CD8-positive, alpha-beta memory T cell (primary cell): ENCODE results near the gene SNCAIP. TPM values are rescaled to one million over a fixed set of nuclear protein-coding genes. Genes with fewer than 3 reads are reported as not detected.

Source experiments
- CTCF ChIA-PET: fragments of 350-600 bp; sonication (Branson Sonifier 250); formaldehyde crosslinking; loops from one replicate; lab custom pipeline; 2021; ENCODE audit warnings: antibody characterized with exemption; lab: Charles Lee
- POLR2A ChIA-PET: fragments of 350-600 bp; sonication (Branson Sonifier 250); formaldehyde crosslinking; loops from one replicate; lab custom pipeline; 2021; ENCODE audit warnings: antibody characterized with exemption; lab: Charles Lee
- DNase-seq, 5 donors: peaks; one replicate each; pipeline versions ENCODE4 v3.0.0 to v3.0.0-alpha.2; 2020 to 2022; ENCODE audit warnings: mixed read lengths in 1 of 5
- H3K27ac ChIP-seq: one replicate; pipeline ENCODE4 v1.7.0; 2013; ENCODE audit warnings: low read depth, mild to moderate bottlenecking, low read length, moderate library complexity
- H3K27me3 ChIP-seq: 2 replicates; pipeline ENCODE4 v1.7.0; 2013; ENCODE audit warnings: low read length, mild to moderate bottlenecking; ENCODE audit not compliant: insufficient read depth, poor library complexity, severe bottlenecking
- H3K36me3 ChIP-seq: 2 replicates; pipeline ENCODE4 v1.7.0; 2013; ENCODE audit warnings: mild to moderate bottlenecking, low read length, moderate library complexity; ENCODE audit not compliant: insufficient read depth
- H3K4me1 ChIP-seq: 2 replicates; pipeline ENCODE4 v1.7.0; 2013; ENCODE audit warnings: mild to moderate bottlenecking, low read length, moderate library complexity; ENCODE audit not compliant: insufficient read depth
- H3K4me3 ChIP-seq: 2 replicates; pipeline ENCODE4 v1.7.0; 2013; ENCODE audit warnings: mild to moderate bottlenecking, low read length
- H3K9me3 ChIP-seq: 2 replicates; pipeline ENCODE4 v1.7.0; 2013; ENCODE audit warnings: mild to moderate bottlenecking, low read length
- H3K27ac Mint-ChIP-seq, 8 donors: one replicate each; pipeline ENCODE4 v1.8.0; 2020 to 2021; ENCODE audit warnings: mixed read lengths in 8 of 8, mild to moderate bottlenecking in 6 of 8, inconsistent platforms in 3 of 8, moderate library complexity in 3 of 8
- H3K27me3 Mint-ChIP-seq, 2 donors: one replicate each; pipeline ENCODE4 v1.8.0; 2020 to 2021; ENCODE audit warnings: mixed read lengths in 2 of 2, mild to moderate bottlenecking in 1 of 2, moderate library complexity in 1 of 2
- H3K36me3 Mint-ChIP-seq, 3 donors: one replicate each; pipeline ENCODE4 v1.8.0; 2020 to 2021; ENCODE audit warnings: mixed read lengths in 3 of 3, inconsistent platforms in 1 of 3, mild to moderate bottlenecking in 1 of 3
- H3K4me1 Mint-ChIP-seq, 3 donors: one replicate each; pipeline ENCODE4 v1.8.0; 2020 to 2021; ENCODE audit warnings: mixed read lengths in 3 of 3, inconsistent platforms in 1 of 3, mild to moderate bottlenecking in 1 of 3
- H3K4me3 Mint-ChIP-seq, 7 donors: one replicate each; pipeline ENCODE4 v1.8.0; 2020 to 2021; ENCODE audit warnings: mixed read lengths in 7 of 7, mild to moderate bottlenecking in 6 of 7, moderate library complexity in 4 of 7, inconsistent platforms in 2 of 7
- H3K9me3 Mint-ChIP-seq, 5 donors: one replicate each; pipeline ENCODE4 v1.8.0; 2020 to 2022; ENCODE audit warnings: mixed read lengths in 5 of 5, mild to moderate bottlenecking in 3 of 5, moderate library complexity in 2 of 5, inconsistent platforms in 1 of 5
- polyA plus RNA-seq: library from polyadenylated mRNA; unstranded; fragments of 300-500 nt; fragmentation: Illumina TruSeq; gene quantifications from one replicate; pipeline ENCODE4 v1.2.3, GENCODE V29; 2021
- total RNA-seq, 2 experiments: library from RNA; stranded (reverse); gene quantifications; one replicate each; pipeline ENCODE4 v1.2.3, GENCODE V29; 2021

SNCAIP gene
- total and polyA plus RNA-seq, 3 experiments from 2014 or later, result not detected

GRCh38 chr5:122394284-122394930 lies 82.4 kb downstream of the SNCAIP start:
- Histone ChIP-seq H3K27me3 (no peaks in the 10 kb centered on the region), H3K36me3 (no peaks in the 10 kb centered on the region), H3K27ac (no peak overlapping the region), H3K4me1 (no peaks in the 10 kb centered on the region), H3K4me3 (no peak overlapping the region), H3K9me3 (no peaks in the 10 kb centered on the region)
- H3K27ac Mint-ChIP-seq, result no peak overlapping the region
- H3K4me3 Mint-ChIP-seq, result no peak overlapping the region
- ChIA-PET POLR2A (no interaction called here), CTCF (no interaction called here)
- H3K27me3 Mint-ChIP-seq, result peaks cover 0 to 3% of the 10 kb centered on the region in 2 donors
- H3K4me1 Mint-ChIP-seq, result no peaks in the 10 kb centered on the region
- no peaks in the 10 kb centered on the region for H3K36me3 Mint-ChIP-seq
- no peaks in the 10 kb centered on the region for H3K9me3 Mint-ChIP-seq
- no peak for DNase-seq

GRCh38 chr5:122398016-122398415 lies 86.0 kb downstream of the SNCAIP start:
- ChIA-PET CTCF (no interaction called here), POLR2A (no interaction called here)
- no peaks in the 10 kb centered on the region for H3K9me3 ChIP-seq
- no peak overlapping the region for H3K27ac Mint-ChIP-seq
- H3K27ac ChIP-seq, result no peak overlapping the region
- H3K27me3 ChIP-seq, result no peaks in the 10 kb centered on the region
- no peaks in the 10 kb centered on the region for H3K9me3 Mint-ChIP-seq
- no peaks in the 10 kb centered on the region for H3K27me3 Mint-ChIP-seq
- H3K4me1 Mint-ChIP-seq, result no peaks in the 10 kb centered on the region
- no peak overlapping the region for H3K4me3 Mint-ChIP-seq
- H3K36me3 ChIP-seq, result no peaks in the 10 kb centered on the region
- DNase-seq, result no peak
- no peaks in the 10 kb centered on the region for H3K36me3 Mint-ChIP-seq
- H3K4me3 ChIP-seq, result no peak overlapping the region
- H3K4me1 ChIP-seq, result no peaks in the 10 kb centered on the region

- Mint-ChIP-seq H3K4me1 (no peaks in the 10 kb centered on the region), H3K27me3 (no peaks in the 10 kb centered on the region), H3K4me3 (no peak overlapping the region), H3K36me3 (no peaks in the 10 kb centered on the region), H3K27ac (no peak overlapping the region), H3K9me3 (no peaks in the 10 kb centered on the region)
- no peaks in the 10 kb centered on the region for H3K36me3 ChIP-seq
- H3K9me3 ChIP-seq, result no peaks in the 10 kb centered on the region
- POLR2A ChIA-PET, result no interaction called here
- H3K4me1 ChIP-seq, result no peaks in the 10 kb centered on the region
- no peak overlapping the region for H3K4me3 ChIP-seq
- H3K27me3 ChIP-seq, result no peaks in the 10 kb centered on the region
- no peak for DNase-seq
- no peak overlapping the region for H3K27ac ChIP-seq
- CTCF ChIA-PET, result no interaction called here
Observed at GRCh38 chr5:122400341-122400740, 88.3 kb downstream of the SNCAIP start.

DNA sequence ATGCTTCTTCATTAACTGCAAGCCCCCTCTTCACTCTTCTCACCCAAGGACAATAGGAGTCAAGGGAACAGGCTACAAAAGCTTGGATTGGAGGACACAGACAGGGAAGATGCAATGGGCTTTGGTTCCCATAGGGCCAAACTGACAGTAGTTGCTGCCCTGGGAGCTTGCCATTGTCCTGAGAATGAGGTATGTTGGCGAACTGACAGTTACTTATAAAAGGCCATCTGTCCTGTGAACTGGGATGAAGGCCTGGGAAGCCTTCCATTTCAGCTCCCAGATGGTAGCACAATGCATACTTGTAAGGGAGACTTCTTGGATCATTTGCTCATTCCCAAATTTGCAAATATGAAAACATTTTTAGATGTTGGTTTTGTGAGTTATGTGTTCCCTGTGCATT lies 88.9 kb downstream of the SNCAIP start:
- Mint-ChIP-seq H3K27me3 (no peaks in the 10 kb centered on the region), H3K9me3 (no peaks in the 10 kb centered on the region), H3K36me3 (no peaks in the 10 kb centered on the region), H3K4me3 (no peak overlapping the region), H3K27ac (no peak overlapping the region), H3K4me1 (no peaks in the 10 kb centered on the region)
- no peaks in the 10 kb centered on the region for H3K4me1 ChIP-seq
- CTCF ChIA-PET, result no interaction called here
- H3K36me3 ChIP-seq, result no peaks in the 10 kb centered on the region
- no peaks in the 10 kb centered on the region for H3K9me3 ChIP-seq
- H3K27ac ChIP-seq, result no peak overlapping the region
- no peak overlapping the region for H3K4me3 ChIP-seq
- no peaks in the 10 kb centered on the region for H3K27me3 ChIP-seq
- DNase-seq, result no peak
- POLR2A ChIA-PET, result no interaction called here

- no peaks in the 10 kb centered on the region for H3K9me3 Mint-ChIP-seq
- POLR2A ChIA-PET, result no interaction called here
- no peaks in the 10 kb centered on the region for H3K36me3 Mint-ChIP-seq
- H3K27ac ChIP-seq, result no peak overlapping the region
- H3K36me3 ChIP-seq, result no peaks in the 10 kb centered on the region
- no peak overlapping the region for H3K4me3 Mint-ChIP-seq
- CTCF ChIA-PET, result no interaction called here
- H3K27me3 ChIP-seq, result no peaks in the 10 kb centered on the region
- no peak for DNase-seq
- no peak overlapping the region for H3K4me3 ChIP-seq
- H3K4me1 ChIP-seq, result no peaks in the 10 kb centered on the region
- H3K27ac Mint-ChIP-seq, result no peak overlapping the region
- H3K27me3 Mint-ChIP-seq, result peaks cover 0 to 3% of the 10 kb centered on the region in 2 donors
- H3K9me3 ChIP-seq, result no peaks in the 10 kb centered on the region
- H3K4me1 Mint-ChIP-seq, result no peaks in the 10 kb centered on the region
Observed at GRCh38 chr5:122401976-122402725, 90.1 kb downstream of the SNCAIP start.

- POLR2A ChIA-PET, result no interaction called here
- peaks cover 0 to 3% of the 10 kb centered on the region in 2 donors for H3K27me3 Mint-ChIP-seq
- H3K27ac ChIP-seq, result no peak overlapping the region
Observed at GRCh38 chr5:122402955-122403685, 91.1 kb downstream of the SNCAIP start.

GRCh38 chr5:122404018-122404417 lies 92.0 kb downstream of the SNCAIP start:
- Histone ChIP-seq H3K27ac (no peak overlapping the region), H3K36me3 (no peaks in the 10 kb centered on the region), H3K4me3 (no peak overlapping the region), H3K4me1 (no peaks in the 10 kb centered on the region), H3K9me3 (no peaks in the 10 kb centered on the region), H3K27me3 (no peaks in the 10 kb centered on the region)
- peaks cover 0 to 3% of the 10 kb centered on the region in 2 donors for H3K27me3 Mint-ChIP-seq
- H3K4me1 Mint-ChIP-seq, result no peaks in the 10 kb centered on the region
- DNase-seq, result no peak
- H3K27ac Mint-ChIP-seq, result no peak overlapping the region
- H3K4me3 Mint-ChIP-seq, result no peak overlapping the region
- H3K36me3 Mint-ChIP-seq, result no peaks in the 10 kb centered on the region
- no peaks in the 10 kb centered on the region for H3K9me3 Mint-ChIP-seq
- POLR2A ChIA-PET, result no interaction called here
- CTCF ChIA-PET, result no interaction called here

More at GRCh38 chr5:122402955-122403685, 91.1 kb downstream of the SNCAIP start:
- DNase-seq, result no peak
- Mint-ChIP-seq H3K4me1 (no peaks in the 10 kb centered on the region), H3K27ac (no peak overlapping the region), H3K4me3 (no peak overlapping the region), H3K9me3 (no peaks in the 10 kb centered on the region), H3K36me3 (no peaks in the 10 kb centered on the region)
- CTCF ChIA-PET, result no interaction called here
- Histone ChIP-seq H3K9me3 (no peaks in the 10 kb centered on the region), H3K27me3 (no peaks in the 10 kb centered on the region), H3K4me1 (no peaks in the 10 kb centered on the region), H3K36me3 (no peaks in the 10 kb centered on the region), H3K4me3 (no peak overlapping the region)

DNA sequence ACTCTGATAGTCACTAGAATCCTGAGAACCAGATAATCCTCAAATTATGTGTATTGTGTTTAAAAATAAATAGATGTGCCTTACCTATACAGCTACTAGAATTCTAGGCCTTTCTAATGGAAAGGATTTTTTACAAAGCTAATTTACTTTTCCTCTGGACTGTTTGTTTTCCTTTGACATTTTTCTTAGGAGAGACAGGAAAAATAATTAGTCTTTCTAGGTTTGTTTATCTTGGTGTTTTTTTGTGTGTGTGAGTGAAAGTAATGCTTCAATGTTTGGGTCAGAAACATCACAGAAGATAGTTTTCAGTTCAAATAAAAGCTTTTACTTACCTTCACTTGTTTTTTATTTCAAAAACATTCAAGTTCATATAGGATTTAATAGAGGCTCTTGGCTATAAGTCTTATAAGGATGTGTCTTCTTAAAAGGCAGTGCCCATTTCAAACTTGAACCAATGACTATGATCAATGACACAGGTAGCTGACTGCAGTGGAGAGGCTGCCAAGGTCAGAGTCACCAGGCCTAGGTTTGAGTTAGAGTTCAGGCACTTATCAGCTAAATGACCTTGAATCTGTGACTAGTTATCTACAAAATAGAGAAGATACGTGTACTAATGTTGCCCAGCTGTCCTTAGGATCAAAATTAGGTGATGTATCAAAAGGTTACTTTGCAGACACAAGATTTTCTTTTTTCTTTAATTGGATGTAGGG lies 92.8 kb downstream of the SNCAIP start:
- Mint-ChIP-seq H3K4me3 (no peak overlapping the region), H3K36me3 (no peaks in the 10 kb centered on the region), H3K27ac (no peak overlapping the region), H3K27me3 (peaks cover 0 to 3% of the 10 kb centered on the region in 2 donors), H3K9me3 (no peaks in the 10 kb centered on the region), H3K4me1 (no peaks in the 10 kb centered on the region)
- Histone ChIP-seq H3K4me3 (no peak overlapping the region), H3K27ac (no peak overlapping the region), H3K4me1 (no peaks in the 10 kb centered on the region), H3K36me3 (no peaks in the 10 kb centered on the region), H3K9me3 (no peaks in the 10 kb centered on the region), H3K27me3 (no peaks in the 10 kb centered on the region)
- ChIA-PET POLR2A (no interaction called here), CTCF (no interaction called here)
- no peak for DNase-seq
